HG03439 (cell line): ENCODE measurements around the gene SECISBP2L.

Experiments used
- ATAC-seq: cut with Tn5 transposase; IDR thresholded peaks from one replicate; pipeline ENCODE4 v1.9.1; 2021; ENCODE audit warnings: mild to moderate bottlenecking, moderate library complexity; ENCODE audit not compliant: unreplicated experiment

SECISBP2L gene

DNA sequence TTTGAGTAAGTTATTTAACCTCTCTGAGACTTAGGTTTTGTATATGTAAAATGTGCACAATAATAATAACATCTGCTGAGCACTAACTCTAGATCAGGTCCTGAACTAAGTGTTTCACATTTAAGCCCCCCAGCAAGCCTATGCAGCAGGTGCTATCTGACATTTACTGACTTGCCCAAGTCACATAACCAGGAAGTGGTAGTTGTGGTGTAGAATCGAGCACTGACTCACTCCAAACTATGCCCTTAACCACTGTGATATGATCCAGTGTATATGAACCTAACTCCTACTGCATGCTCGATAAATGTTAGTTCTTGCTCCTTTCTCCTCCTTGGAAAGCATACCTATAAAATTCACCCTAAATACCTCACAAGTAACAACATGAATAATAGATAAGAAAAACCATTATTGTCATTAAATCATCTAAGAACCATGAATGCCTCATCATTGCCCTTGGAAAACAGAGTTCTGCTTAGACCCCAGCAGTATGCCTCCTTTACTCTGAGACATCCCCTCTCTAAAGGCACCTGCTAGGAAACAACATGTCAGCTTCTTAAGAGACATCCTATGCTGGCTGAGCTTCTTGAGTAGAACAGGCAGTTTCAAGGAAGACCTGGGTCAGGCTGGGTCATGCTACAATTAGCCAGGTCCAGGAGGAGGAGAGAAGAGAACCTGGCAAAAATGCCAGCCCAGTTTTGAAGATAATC, 79.5 kb downstream of the SECISBP2L start:
- peak; percentile 58 for ATAC-seq

DNA sequence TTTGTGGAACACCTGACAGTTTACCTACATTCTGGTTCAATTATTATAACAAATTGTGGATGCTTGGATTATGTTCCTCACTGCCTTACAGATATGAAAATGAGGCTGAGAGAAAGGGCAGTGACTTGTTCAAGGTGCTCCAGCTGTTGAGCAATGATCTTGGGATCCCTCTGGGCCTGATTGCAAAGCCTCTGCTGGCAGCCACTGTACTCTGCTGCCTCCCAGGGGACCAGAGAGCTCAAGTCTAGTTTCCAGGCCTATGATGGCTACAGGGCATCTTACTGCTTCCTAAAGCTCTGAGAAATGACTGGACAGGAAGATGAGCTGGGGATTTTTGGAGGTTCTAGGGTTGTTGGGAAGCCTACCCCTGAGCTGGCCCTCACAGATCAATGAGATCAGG, 80.3 kb downstream of the SECISBP2L start:
- ATAC-seq: no peak

DNA sequence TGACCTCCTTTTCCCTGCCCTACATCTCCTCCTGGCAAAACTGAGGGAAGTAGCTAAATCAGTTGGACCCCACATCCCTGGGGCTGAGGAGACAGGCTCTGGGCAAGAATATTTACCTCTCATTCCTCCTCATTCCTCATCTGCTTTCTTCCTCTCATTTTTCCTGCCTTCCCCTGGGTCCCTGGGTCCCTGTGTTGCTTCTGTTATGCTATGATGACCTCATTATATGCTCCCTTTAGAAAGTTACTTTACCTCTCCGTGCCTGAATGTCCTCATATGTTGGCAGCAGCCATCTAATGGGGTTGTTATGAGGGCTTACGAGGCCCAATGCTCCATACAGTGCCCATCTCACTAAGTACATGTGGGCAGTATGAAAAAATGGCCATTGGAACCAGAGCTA, 81.3 kb downstream of the SECISBP2L start:
- ATAC-seq: no peak

DNA sequence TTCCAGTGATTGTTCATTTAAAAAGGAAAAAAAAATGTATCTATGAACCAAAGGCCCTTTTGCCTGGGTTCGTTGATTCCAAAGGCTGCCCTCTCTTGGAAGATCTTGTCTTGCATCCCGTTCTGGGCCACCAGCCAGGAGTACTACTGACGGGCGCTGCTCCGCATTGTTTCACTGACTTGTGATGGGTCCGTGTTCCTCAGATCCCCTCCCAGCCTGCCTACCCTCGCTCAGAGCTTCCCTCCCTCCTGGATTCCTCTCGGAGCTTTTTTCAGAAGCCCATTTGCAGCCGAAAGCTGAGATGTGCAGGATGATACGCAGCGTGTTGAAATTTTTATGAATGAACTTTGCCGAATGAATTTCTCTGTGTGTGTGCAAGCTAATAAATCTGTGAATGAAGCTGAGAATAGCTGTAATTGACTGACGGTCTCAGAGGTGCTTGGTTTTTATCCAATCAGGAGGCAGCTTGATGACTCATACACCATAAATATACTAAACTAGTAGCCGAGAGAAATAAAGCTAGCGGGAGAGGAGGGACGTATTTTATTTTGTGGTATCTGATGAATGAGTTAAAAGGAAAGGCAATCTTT, 82.6 kb downstream of the SECISBP2L start, which contains the start of gene SHC4:
Gene SHC4, minus strand, starts transcription at position 396 of the 590 bp plus-strand sequence. CDS start 904 bp downstream, outside the sequence.
- no peak for ATAC-seq

DNA sequence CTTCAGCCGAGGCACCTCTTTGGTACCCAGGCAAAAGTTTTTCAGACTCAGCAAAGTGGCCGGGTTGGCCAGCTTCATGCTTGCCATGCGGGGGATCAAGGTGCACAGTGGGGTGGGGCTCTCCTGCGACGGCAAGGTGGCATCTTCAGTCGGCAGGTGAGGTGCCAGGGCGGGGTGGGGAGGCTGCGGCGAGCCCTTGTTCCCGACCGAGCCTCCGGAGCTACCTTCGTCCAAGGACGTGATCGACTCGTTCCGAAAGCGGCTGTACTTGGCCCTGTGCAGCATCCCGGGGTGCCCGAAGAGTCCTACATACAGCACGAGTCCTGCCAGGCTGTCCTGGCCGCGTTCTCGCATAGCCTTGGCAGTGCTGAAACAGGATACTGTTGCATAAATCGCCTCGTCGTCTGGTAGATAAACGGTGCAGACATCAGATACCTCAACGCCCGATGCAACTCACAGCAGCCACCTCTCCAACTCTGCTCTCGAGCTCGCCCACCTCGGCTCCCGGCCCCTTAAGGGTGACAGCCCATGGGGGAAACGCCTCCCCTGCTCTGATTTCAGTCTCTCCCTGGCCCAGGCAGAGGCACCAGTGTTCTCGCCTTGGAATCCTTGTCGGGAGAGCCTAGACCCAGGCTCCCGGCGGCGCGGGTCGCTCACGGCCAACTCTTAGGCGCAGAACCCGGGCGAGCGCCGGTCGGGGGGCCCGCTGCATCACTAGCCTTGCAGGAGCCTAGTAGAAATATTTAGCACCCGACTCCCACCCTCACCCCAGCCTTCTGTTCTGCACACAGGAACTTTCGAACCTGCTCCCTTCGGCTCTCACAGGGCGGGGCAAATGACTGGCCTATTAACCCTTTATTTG, 83.4 kb downstream of the SECISBP2L start:
- no peak for ATAC-seq

DNA sequence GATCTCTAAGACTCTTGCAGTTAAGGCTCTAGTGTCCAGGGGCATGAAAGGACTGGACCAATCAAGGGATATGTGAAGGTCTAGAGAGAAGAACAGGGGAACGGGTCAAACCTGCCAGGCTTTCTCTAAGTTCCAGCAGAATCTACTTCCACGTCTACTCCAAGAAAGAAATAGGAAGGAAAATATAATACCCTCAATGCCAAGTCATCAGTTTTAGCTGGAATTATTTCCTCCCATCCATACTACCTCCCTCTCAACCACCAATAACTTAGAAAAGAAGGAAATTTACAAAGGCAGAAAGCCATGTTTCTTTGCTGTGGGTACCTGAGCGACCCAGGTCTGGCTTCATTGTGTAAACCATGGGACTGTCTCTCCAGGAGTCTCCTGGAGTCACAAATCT, 90.3 kb downstream of the SECISBP2L start:
- ATAC-seq: no peak

DNA sequence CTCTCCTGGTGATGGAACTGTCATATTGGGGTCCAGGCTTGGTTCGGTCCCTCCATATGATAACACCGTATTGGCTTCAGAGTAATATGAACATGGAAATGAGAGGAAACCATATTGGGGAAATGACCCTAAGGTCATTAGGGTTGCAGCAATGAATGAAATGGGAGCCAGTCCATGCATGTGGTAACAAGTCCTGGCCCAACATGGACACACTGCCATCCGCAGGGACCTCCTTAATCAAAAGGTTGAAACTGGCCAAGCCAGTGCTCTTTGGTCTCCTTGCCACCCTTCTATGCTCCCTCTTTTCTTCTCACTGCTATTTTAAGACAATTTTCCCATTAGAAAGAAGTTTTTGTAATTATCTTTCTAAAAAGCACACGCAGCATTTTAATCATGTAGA, 90.9 kb downstream of the SECISBP2L start:
- ATAC-seq: no peak

DNA sequence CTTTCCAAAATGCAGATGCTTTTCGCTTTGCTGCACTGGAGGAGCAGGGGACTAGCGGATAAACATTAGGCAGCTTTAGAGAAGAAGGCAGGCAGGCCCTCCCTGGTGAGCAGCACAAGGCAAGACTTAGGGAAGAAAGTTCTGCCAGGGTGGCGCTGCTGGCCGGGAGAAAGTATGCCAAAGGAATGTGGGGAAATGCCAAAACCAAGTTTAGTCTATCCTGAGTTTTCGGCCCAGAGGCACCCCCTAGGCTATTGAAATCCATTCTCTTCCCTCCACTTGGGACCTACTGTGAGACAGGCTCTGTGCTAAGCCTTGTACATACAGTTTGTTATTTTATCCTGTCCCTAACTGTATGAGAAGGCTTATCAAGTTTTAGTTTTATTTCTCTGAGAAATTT, 91.7 kb downstream of the SECISBP2L start:
- no peak for ATAC-seq

DNA sequence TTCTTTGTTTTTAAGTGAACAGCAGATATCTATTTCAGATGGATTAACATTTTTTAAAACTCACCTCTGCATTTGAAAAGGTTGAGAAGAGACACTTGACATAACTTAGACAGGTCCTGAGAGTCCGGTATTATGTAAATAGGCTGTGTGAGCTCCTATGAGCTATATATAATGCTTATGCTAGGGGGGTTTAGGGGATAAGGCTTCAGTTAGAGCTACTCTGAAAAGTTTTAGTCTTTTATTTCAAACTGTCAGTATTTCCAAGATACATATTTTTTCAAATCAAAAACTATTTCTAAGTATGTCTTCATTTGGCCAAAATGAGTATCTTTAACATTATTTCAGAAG, 99.4 kb downstream of the SECISBP2L start:
- no peak for ATAC-seq

DNA sequence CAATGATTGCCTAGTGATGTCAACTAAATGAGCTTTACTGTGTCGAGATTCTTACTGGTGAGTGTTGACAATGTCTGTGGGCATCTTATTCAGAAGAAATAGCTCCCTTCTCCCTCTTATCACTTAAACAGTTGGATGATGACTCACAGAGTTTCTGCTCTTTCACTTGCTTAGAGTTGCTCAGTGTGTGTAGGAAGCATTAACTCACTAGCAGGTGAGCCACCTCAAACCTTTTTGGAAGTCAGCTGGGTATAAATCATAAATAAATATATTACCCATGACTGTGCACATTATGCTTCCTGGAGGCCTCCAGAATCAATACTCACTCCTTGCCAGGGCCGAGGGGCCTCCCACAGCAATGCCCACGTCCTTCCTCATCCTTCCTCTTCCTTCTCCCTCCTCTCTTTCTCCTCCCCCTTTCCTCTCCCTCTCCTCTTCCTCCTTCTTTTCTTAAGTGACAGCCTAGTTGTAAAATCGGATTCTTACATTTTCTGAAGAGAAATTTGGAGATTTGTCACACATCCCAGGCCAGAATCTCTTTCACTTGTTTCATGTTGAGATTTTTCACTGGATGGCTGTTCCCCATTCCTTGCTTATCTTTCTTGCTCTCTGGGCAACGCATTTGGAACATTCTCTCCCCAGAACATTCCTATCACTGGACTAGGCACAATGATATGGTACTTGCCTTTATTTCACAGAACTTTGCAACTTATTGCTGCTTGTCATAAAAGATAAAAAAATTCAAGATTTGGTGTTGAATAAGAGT, 100.0 kb downstream of the SECISBP2L start:
- no peak for ATAC-seq

DNA sequence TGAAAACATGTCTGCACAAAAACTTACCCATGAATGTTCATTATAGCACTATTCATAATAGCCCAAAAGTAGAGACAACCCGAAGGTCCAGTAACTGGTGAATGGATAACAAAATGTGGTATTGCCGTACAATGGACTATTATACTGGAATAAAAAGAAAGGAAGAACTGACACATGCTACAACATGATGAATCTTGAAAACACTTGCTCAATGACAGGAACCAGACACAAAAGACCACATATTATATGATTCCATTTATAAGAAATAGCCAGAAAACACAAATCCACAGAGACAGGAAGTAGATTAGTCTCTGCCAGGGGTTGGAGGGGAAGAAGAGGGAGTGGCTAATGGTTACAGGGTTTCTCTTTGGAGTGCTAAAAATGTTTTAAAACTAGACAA, 100.9 kb downstream of the SECISBP2L start:
- ATAC-seq: no peak

DNA sequence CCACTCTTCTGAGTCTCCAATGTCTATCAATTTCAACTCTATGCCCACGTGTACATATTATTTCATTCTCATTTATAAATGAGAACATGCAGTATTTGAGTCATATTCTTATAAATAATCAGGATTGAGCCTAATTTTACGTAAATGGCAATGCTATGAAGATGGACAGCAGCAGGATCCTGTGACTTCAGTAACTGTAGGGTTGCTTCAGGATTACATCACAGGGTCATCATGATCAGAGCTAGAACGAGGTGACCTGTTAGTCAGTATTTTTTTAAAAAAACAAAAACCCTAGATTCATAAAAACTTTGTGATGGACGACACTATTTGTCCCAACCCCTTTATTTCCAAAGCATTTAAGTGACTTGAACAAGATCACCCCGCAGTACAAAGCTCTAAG, 104.3 kb downstream of the SECISBP2L start:
- no peak for ATAC-seq

DNA sequence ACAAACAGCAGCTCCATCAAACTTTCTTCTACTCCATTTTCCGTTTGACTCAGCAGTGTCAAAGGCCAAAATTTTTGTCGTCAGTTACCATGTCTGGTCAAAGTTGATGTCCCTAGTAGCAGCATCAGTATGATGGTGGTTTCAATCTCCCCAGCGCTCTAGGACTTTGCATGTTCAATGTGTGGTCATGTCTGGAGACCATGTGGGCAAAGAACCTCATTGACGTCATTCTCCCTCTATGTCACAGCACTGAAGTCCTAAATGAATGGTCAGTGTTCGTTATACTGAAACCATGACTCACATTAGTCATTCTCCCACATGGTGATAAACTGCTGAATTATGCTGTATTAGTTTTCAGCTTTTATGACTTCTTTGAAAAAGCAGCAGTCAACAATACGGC, 105.7 kb downstream of the SECISBP2L start:
- peak; percentile 97 for ATAC-seq

DNA sequence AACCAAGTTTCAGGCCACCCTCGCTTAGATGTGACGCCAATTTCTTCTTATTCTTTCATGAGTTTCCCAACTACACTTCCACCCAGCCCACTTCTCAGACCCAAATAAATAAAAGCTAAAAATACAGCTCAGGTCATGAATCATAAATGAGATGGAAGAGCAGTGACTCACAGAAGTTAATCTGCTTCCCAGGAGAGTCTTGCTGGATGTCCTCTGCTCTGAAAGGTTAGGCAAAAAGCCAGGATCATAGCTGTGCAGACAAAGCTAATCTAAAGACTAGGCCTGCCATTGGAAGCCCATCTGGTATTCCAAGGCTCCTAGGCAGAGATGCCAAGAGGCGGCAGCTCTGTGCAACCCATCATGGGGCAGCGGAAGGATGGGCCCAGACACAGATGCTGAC, 106.6 kb downstream of the SECISBP2L start:
- ATAC-seq: no peak
